H9 (cell line): ENCODE results near the gene DTX4. TPM values are rescaled to one million over a fixed set of nuclear protein-coding genes. Genes with fewer than 3 reads are reported as not detected.

Experiments
- DNase-seq: peaks from one replicate; pipeline ENCODE4 v3.0.0-alpha.2; 2017
- H2AFZ ChIP-seq: one replicate; pipeline ENCODE4 v1.6.1; 2013; ENCODE audit warnings: mild to moderate bottlenecking, low read length, control low read depth, moderate library complexity
- H2AK5ac ChIP-seq: 2 replicates; pipeline ENCODE4 v1.6.1; 2013; ENCODE audit warnings: low read length, control low read depth, mixed read lengths; ENCODE audit not compliant: insufficient read length
- H2BK120ac ChIP-seq: one replicate; pipeline ENCODE4 v1.6.1; 2013; ENCODE audit warnings: low read depth, mild to moderate bottlenecking, low read length, control low read depth, inconsistent platforms; ENCODE audit not compliant: poor library complexity, severe bottlenecking
- H2BK12ac ChIP-seq: 2 replicates; pipeline ENCODE4 v1.6.1; 2013; ENCODE audit warnings: low read length, control low read depth, mixed read lengths, low read depth; ENCODE audit not compliant: insufficient read length
- H2BK15ac ChIP-seq: 2 replicates; pipeline ENCODE4 v1.6.1; 2013; ENCODE audit warnings: low read depth, low read length, control low read depth
- H2BK20ac ChIP-seq: one replicate; pipeline ENCODE4 v1.6.1; 2013; ENCODE audit warnings: low read depth, mild to moderate bottlenecking, low read length, control low read depth, inconsistent platforms; ENCODE audit not compliant: poor library complexity, severe bottlenecking
- H2BK5ac ChIP-seq: 2 replicates; pipeline ENCODE4 v1.6.1; 2013; ENCODE audit warnings: low read length, control low read depth, mixed read lengths; ENCODE audit not compliant: insufficient read length
- H3K14ac ChIP-seq: 2 replicates; pipeline ENCODE4 v1.6.1; 2013; ENCODE audit warnings: low read length, control low read depth; ENCODE audit not compliant: insufficient read depth
- H3K18ac ChIP-seq: 2 replicates; pipeline ENCODE4 v1.6.1; 2013; ENCODE audit warnings: low read depth, mild to moderate bottlenecking, mixed read lengths, low read length, control low read depth; ENCODE audit not compliant: insufficient read length
- H3K23ac ChIP-seq: 2 replicates; pipeline ENCODE4 v1.6.1; 2013; ENCODE audit warnings: low read length, control low read depth, mixed read lengths, low read depth; ENCODE audit not compliant: insufficient read length
- H3K23me2 ChIP-seq: 2 replicates; pipeline ENCODE4 v1.6.1; 2013; ENCODE audit warnings: low read depth, mild to moderate bottlenecking, mixed read lengths, low read length, control low read depth; ENCODE audit not compliant: insufficient read length, poor library complexity, severe bottlenecking
- H3K27ac ChIP-seq: 2 replicates; pipeline ENCODE4 v1.5.1; 2013; ENCODE audit warnings: low read length, control low read depth, mixed read lengths, low read depth; ENCODE audit not compliant: insufficient read length
- H3K27me3 ChIP-seq: 2 replicates; pipeline ENCODE4 v1.6.1; 2013; ENCODE audit warnings: low read length, control low read depth, inconsistent platforms; ENCODE audit not compliant: insufficient read depth
- H3K4ac ChIP-seq: 2 replicates; pipeline ENCODE4 v1.6.1; 2013; ENCODE audit warnings: low read depth, mild to moderate bottlenecking, control low read depth, inconsistent platforms, low read length, moderate library complexity
- H3K4me1 ChIP-seq: 2 replicates; pipeline ENCODE4 v1.6.1; 2013; ENCODE audit warnings: low read length, control low read depth, inconsistent platforms; ENCODE audit not compliant: insufficient read depth
- H3K4me2 ChIP-seq: 2 replicates; pipeline ENCODE4 v1.6.1; 2013; ENCODE audit warnings: low read length, control low read depth, mixed read lengths; ENCODE audit not compliant: insufficient read length, insufficient read depth
- H3K56ac ChIP-seq: 2 replicates; pipeline ENCODE4 v1.6.1; 2013; ENCODE audit warnings: low read depth, mild to moderate bottlenecking, mixed read lengths, low read length, control low read depth; ENCODE audit not compliant: insufficient read length
- H3K79me1 ChIP-seq: 2 replicates; pipeline ENCODE4 v1.6.1; 2013; ENCODE audit warnings: low read depth, mild to moderate bottlenecking, moderate library complexity, low read length, control low read depth, inconsistent platforms; ENCODE audit not compliant: insufficient read depth, poor library complexity, severe bottlenecking
- H3K79me2 ChIP-seq: 2 replicates; pipeline ENCODE4 v1.6.1; 2013; ENCODE audit warnings: low read length, control low read depth, inconsistent platforms; ENCODE audit not compliant: insufficient read depth
- H3K9ac ChIP-seq: 2 replicates; pipeline ENCODE4 v1.6.1; 2013; ENCODE audit warnings: low read length, control low read depth, mixed read lengths; ENCODE audit not compliant: insufficient read length; ENCODE audit errors: extremely low read depth
- H3K9me3 ChIP-seq: one replicate; pipeline ENCODE4 v1.6.1; 2013; ENCODE audit warnings: low read depth, low read length, inconsistent platforms; ENCODE audit not compliant: control insufficient read depth
- H3T11ph ChIP-seq: one replicate; pipeline ENCODE4 v1.6.1; 2013; ENCODE audit warnings: mild to moderate bottlenecking, low read length, control low read depth, inconsistent platforms
- H4K20me1 ChIP-seq: one replicate; pipeline ENCODE4 v1.6.1; 2013; ENCODE audit not compliant: control insufficient read depth, insufficient read length, insufficient read depth
- H4K5ac ChIP-seq: 2 replicates; pipeline ENCODE4 v1.6.1; 2013; ENCODE audit warnings: low read depth, mild to moderate bottlenecking, mixed read lengths, low read length, control low read depth; ENCODE audit not compliant: insufficient read length
- H4K8ac ChIP-seq: replicated peaks from 2 replicates; pipeline ENCODE4 v1.6.1; 2013; ENCODE audit warnings: low read length, control low read depth, mixed read lengths, low read depth; ENCODE audit not compliant: insufficient read length
- H4K91ac ChIP-seq: 2 replicates; pipeline ENCODE4 v1.6.1; 2013; ENCODE audit warnings: low read depth, mild to moderate bottlenecking, moderate library complexity, mixed read lengths, low read length, control low read depth; ENCODE audit not compliant: insufficient read length
- H3K27ac Mint-ChIP-seq, 3 experiments: 2 replicates in 2 of 3; 3 replicates in 1 of 3; pipeline ENCODE4 v1.8.0; 2020 to 2021; ENCODE audit warnings: mixed read lengths in 3 of 3, mild to moderate bottlenecking in 1 of 3, moderate library complexity in 1 of 3
- H3K27me3 Mint-ChIP-seq: 2 replicates; pipeline ENCODE4 v1.8.0; 2021; ENCODE audit warnings: low read depth, mild to moderate bottlenecking, moderate library complexity, mixed read lengths
- H3K36me3 Mint-ChIP-seq, 3 experiments: 2 replicates in 2 of 3; 3 replicates in 1 of 3; pipeline ENCODE4 v1.8.0; 2020 to 2021; ENCODE audit warnings: low read depth in 3 of 3, mixed read lengths in 3 of 3; ENCODE audit not compliant: insufficient read depth in 1 of 3
- H3K4me1 Mint-ChIP-seq, 2 experiments: 2 replicates each; pipeline ENCODE4 v1.8.0; 2020; ENCODE audit warnings: mixed read lengths in 2 of 2
- H3K4me3 Mint-ChIP-seq, 2 experiments: 2 replicates in 1 of 2; 3 replicates in 1 of 2; pipeline ENCODE4 v1.8.0; 2020 to 2021; ENCODE audit warnings: mild to moderate bottlenecking in 2 of 2, mixed read lengths in 2 of 2, moderate library complexity in 1 of 2
- H3K9me3 Mint-ChIP-seq, 2 experiments: 2 replicates in 1 of 2; 3 replicates in 1 of 2; pipeline ENCODE4 v1.8.0; 2020; ENCODE audit warnings: mild to moderate bottlenecking in 2 of 2, mixed read lengths in 2 of 2, moderate library complexity in 1 of 2
- CTCF ChIP-seq: fragments of 200-600 bp; sonication (generic); conservative IDR thresholded peaks from 3 replicates; pipeline ENCODE4 v1.8.0; 2021; ENCODE audit warnings: antibody characterized with exemption, mild to moderate bottlenecking
- WGBS: extraction: QIAGEN DNeasy Blood & Tissue Kit; methylation state at CpG from one replicate; pipeline ENCODE4 v1.1.7; 2013; ENCODE audit warnings: missing lambda C conversion rate, low lambda C conversion rate, mixed read lengths; ENCODE audit not compliant: insufficient read length; ENCODE audit errors: extremely low coverage; 5-methylcytosine and 5-hydroxymethylcytosine counted together
- total RNA-seq: library from RNA; stranded (reverse); gene quantifications from 2 replicates; pipeline ENCODE4 v1.2.1, GENCODE V29; 2021

Gene DTX4
- total RNA-seq, 1 experiment from 2014 or later, result 13.0 TPM

DNA sequence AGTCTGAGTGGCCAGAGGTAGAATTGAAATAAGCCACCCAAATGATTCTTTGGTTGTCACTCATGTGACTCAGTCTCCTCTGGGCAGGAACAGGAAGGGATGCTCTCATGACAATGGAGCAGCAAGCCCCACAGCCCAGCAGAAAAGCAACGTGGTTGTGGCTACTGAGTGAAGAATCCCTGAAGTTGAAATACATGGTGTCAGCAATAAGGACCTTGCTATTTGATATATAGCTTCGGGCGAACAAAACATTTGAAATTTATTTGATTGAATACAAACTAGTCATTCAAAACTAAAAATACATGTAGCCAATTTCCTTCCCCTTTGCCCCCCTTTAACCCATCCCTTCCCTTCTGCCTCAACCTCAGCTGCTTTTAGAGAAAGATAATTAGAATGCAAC is 14.5 kb upstream of the DTX4 start:
- Histone ChIP-seq H3K27ac (no peak overlapping the region), H2BK5ac (no peak overlapping the region), H4K5ac (no peak overlapping the region)

More for the DNA sequence above, 14.5 kb upstream of the DTX4 start:
- no CpG with 5 or more reads among the region's 3 CpGs for WGBS
- H3K9ac ChIP-seq, result no peak overlapping the region
- H3K9me3 Mint-ChIP-seq, result peaks cover 1 to 4% of the 10 kb centered on the region in 2 experiments; a peak in 2 of 5 replicates
- peaks cover 4 to 5% of the 10 kb centered on the region in 2 experiments for H3K4me1 Mint-ChIP-seq
- TF ChIP-seq CTCF, result no peak
- no peaks in the 10 kb centered on the region; the same call in 1 of the 2 replicates for H3K27me3 Mint-ChIP-seq
- H4K91ac ChIP-seq, result no peak overlapping the region
- H3K27me3 ChIP-seq, result no peaks in the 10 kb centered on the region
- H2BK12ac ChIP-seq, result no peak overlapping the region
- no peak overlapping the region for H4K8ac ChIP-seq
- no peak overlapping the region for H3K14ac ChIP-seq
- no peak overlapping the region for H2BK15ac ChIP-seq
- no peak overlapping the region for H3K4ac ChIP-seq
- H3K4me1 ChIP-seq, result no peaks in the 10 kb centered on the region
- H4K20me1 ChIP-seq, result no peaks in the 10 kb centered on the region
- H3K9me3 ChIP-seq, result no peaks in the 10 kb centered on the region
- no peak overlapping the region for H3K4me2 ChIP-seq
- H2BK120ac ChIP-seq, result no peak overlapping the region
- no peaks in the 10 kb centered on the region for H3K79me1 ChIP-seq
- H3K56ac ChIP-seq, result no peak overlapping the region
- H3K18ac ChIP-seq, result no peak overlapping the region
- H3T11ph ChIP-seq, result no peak overlapping the region
- H3K36me3 Mint-ChIP-seq, result peaks cover 0 to 6% (median 6%) of the 10 kb centered on the region in 3 experiments; a peak in 5 of 7 replicates
- peak overlapping the region; percentile 77 for H2BK20ac ChIP-seq
- H2AK5ac ChIP-seq, result no peak overlapping the region
- DNase-seq, result no peak
- H3K4me3 Mint-ChIP-seq, result no peak overlapping the region
- no peak overlapping the region for H2AFZ ChIP-seq
- no peak overlapping the region for H3K27ac Mint-ChIP-seq
- no peaks in the 10 kb centered on the region for H3K79me2 ChIP-seq
- no peak overlapping the region for H3K23ac ChIP-seq
- no peaks in the 10 kb centered on the region for H3K23me2 ChIP-seq
